Ovary (tissue), 9 donors: ENCODE measurements around the gene SLC22A12. TPM values are rescaled to one million over a fixed set of nuclear protein-coding genes. Genes with fewer than 3 reads are reported as not detected.
"Not testable (repeated sequence)": the region's sequence is repeated elsewhere in the genome, so short reads cannot be mapped to it uniquely, and the experiment has no call there.

Source experiments
- DNase-seq, 5 donors: peaks; one replicate each; pipeline ENCODE4 v3.0.0-alpha.2; 2019 to 2020
- H3K27ac ChIP-seq, 2 donors: fragments of 200-600 bp; one replicate each; pipeline versions ENCODE4 v1.5.1 to v1.8.0; 2019 to 2022
- H3K27me3 ChIP-seq: fragments of 200-600 bp; one replicate; pipeline ENCODE4 v1.8.0; 2022
- H3K36me3 ChIP-seq: fragments of 200-600 bp; sonication (generic); one replicate; pipeline ENCODE4 v1.5.1; 2019
- H3K4me1 ChIP-seq: one replicate; pipeline ENCODE4 v1.8.1; 2013; ENCODE audit warnings: mild to moderate bottlenecking, moderate library complexity; ENCODE audit not compliant: insufficient read depth
- H3K4me3 ChIP-seq: fragments of 200-600 bp; sonication (generic); one replicate; pipeline ENCODE4 v1.5.1; 2017
- H3K9me3 ChIP-seq, 2 donors: fragments of 200-600 bp in 1 of 2; sonication (generic) in 1 of 2; one replicate each; pipeline versions ENCODE4 v1.5.1 to v1.8.1; 2013 to 2019; ENCODE audit warnings: mild to moderate bottlenecking in 1 of 2, moderate library complexity in 1 of 2
- EP300 ChIP-seq: sonication (generic); formaldehyde crosslinking; IDR thresholded peaks from one replicate; pipeline ENCODE4 v1.6.1; 2017; ENCODE audit warnings: antibody characterized with exemption
- POLR2A ChIP-seq: fragments of 450-650 bp; IDR thresholded peaks from one replicate; pipeline ENCODE4 v1.6.1; 2017; ENCODE audit warnings: antibody characterized with exemption, mild to moderate bottlenecking, moderate library complexity
- WGBS, 3 donors: extraction: QIAGEN DNeasy Blood & Tissue Kit in 1 of 3; methylation state at CpG; one replicate each; pipeline versions ENCODE4 v1.1.5 to v1.1.7; 2013 to 2017; 5-methylcytosine and 5-hydroxymethylcytosine counted together
- intact Hi-C, 4 donors: fragments of 100-400 bp; cut with DNase I; formaldehyde crosslinking; loops; one replicate each; pipeline versions ENCODE4 v1.11.0 to v1.15.1; 2022 to 2023
- polyA plus RNA-seq, 2 donors: library from polyadenylated mRNA; stranded (reverse); fragments of 200-250 nt in 1 of 2; fragments of 350-450 nt in 1 of 2; fragmentation: Illumina TruSeq in 1 of 2; extraction: RNeasy Lipid Tissue Mini Kit (QIAGEN cat#74804) in 1 of 2; gene quantifications; one replicate each; pipeline ENCODE4 v1.2.3, GENCODE V29; 2013 to 2014
- total RNA-seq, 7 donors: library from RNA; depleted of rRNA in 2 of 7; stranded (reverse); fragments of >200 nt in 2 of 7; fragmentation: NEBNext Ultra II Directional in 3 of 7; extraction: Animal tissue kit (Norgen Biotek cat#: 25700) in 3 of 7; gene quantifications; one replicate each; pipeline versions ENCODE4 v1.1.0 to v1.2.4, GENCODE V29; 2016 to 2023
- TF ChIP-seq, protein P1 (sequence below), 3 donors: fragments of 450-650 bp in 2 of 3; fragments of 200-600 bp in 1 of 3; IDR thresholded peaks; one replicate each; pipeline versions ENCODE4 v1.5.1 to v1.8.0; 2016 to 2022; ENCODE audit warnings: antibody characterized with exemption in 3 of 3, mild to moderate bottlenecking in 1 of 3
- donor health status: DM: no; HTN: no; CAD: no; lungs with moderate emphysema.
- donor health status: DM: no; HTN: no; CAD: no.
- donor health status: Bipolar disorder and iron deficiency.
- donor health status: DM: yes; HTN: yes; CAD: no.
- donor health status: DM: no; HTN: no; CAD: no.
- donor health status: DM: yes; HTN: yes; CAD: no.

SLC22A12 gene
- total and polyA plus RNA-seq, 9 donors, result not detected

DNA sequence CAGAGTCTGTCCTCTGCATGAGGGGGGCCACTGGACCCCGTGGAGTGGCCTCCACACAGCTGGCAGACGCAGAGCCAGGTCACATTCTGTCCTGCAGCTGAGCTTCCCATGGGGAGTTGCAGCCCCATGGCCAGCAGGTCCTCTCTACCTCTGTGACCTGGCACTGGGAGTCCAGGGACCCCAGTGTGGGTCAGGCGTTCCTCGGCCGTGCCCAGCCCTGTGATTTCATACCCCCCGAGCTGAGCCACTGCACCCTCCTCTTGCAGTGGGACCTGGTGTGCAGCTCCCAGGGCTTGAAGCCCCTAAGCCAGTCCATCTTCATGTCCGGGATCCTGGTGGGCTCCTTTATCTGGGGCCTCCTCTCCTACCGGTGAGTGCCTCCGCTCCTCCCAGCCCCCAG is 32.2 kb upstream of the SLC22A12 start:
- Histone ChIP-seq H3K4me3 (no peak overlapping the region), H3K9me3 (no peaks in the 10 kb centered on the region), H3K27ac (no peak overlapping the region), H3K36me3 (no peaks in the 10 kb centered on the region), H3K4me1 (peaks cover 17% of the 10 kb centered on the region), H3K27me3 (no peaks in the 10 kb centered on the region)
- intact Hi-C loops, result no loop called here
- 84 to 90% (median 86%) methylated on average over 9 of the region's 9 CpGs for WGBS, 3 donors
- TF ChIP-seq, protein P1, sequence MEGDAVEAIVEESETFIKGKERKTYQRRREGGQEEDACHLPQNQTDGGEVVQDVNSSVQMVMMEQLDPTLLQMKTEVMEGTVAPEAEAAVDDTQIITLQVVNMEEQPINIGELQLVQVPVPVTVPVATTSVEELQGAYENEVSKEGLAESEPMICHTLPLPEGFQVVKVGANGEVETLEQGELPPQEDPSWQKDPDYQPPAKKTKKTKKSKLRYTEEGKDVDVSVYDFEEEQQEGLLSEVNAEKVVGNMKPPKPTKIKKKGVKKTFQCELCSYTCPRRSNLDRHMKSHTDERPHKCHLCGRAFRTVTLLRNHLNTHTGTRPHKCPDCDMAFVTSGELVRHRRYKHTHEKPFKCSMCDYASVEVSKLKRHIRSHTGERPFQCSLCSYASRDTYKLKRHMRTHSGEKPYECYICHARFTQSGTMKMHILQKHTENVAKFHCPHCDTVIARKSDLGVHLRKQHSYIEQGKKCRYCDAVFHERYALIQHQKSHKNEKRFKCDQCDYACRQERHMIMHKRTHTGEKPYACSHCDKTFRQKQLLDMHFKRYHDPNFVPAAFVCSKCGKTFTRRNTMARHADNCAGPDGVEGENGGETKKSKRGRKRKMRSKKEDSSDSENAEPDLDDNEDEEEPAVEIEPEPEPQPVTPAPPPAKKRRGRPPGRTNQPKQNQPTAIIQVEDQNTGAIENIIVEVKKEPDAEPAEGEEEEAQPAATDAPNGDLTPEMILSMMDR (IDR thresholded peaks at IDR 0.05), result no peak
- TF ChIP-seq EP300, result no peak
- TF ChIP-seq POLR2A, result no peak
- no peak for DNase-seq

DNA sequence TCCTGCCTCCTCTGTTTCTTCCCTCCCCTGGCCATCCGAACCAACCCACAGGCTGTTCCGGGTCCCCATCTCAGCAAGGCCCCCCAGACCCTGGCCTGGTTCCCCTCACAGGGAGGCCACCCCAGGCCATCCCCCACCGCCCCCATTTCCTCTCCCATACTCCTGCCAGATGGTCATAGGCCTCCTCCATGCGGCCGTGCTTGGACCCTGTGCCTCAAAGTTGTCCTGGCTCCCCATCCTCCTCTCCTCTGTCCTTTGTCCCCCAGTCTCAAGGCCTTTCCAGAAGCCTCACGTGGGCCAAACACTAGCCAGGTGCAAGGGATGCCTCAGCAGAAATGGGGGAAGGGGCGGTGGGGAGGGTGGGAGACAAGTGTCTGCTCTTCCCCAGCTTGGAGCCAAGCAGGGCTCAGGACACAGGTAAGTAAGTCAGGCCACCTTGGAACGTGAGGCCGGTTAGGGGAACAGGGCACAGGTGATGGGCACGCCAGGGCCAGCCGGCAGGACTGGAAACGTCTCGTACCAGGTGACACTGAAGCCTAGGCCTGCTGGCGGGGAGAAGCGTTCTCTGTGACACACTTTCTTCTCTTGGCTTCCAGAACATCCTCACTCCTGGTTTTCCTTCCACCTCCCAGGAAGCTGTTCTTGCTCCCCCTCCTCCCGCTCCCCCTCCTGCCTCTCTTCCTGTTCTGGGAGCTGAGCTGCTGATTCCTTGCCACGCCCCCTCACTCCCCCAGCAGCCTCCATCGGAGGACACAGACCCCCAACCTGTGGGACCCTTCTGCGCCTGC is 31.5 kb upstream of the SLC22A12 start:
- DNase-seq, result no peak
- intact Hi-C loops, result no loop called here
- Histone ChIP-seq H3K27ac (no peak overlapping the region), H3K4me1 (peaks cover 10% of the 10 kb centered on the region), H3K36me3 (no peaks in the 10 kb centered on the region), H3K4me3 (no peak overlapping the region), H3K27me3 (no peaks in the 10 kb centered on the region), H3K9me3 (no peaks in the 10 kb centered on the region)
- WGBS, 3 donors, result 66 to 74% (median 69%) methylated on average over 17 to 19 of the region's 19 CpGs
- TF ChIP-seq EP300 (no peak), POLR2A (no peak)
- TF ChIP-seq, protein P1 (IDR thresholded peaks at IDR 0.05), result no peak

DNA sequence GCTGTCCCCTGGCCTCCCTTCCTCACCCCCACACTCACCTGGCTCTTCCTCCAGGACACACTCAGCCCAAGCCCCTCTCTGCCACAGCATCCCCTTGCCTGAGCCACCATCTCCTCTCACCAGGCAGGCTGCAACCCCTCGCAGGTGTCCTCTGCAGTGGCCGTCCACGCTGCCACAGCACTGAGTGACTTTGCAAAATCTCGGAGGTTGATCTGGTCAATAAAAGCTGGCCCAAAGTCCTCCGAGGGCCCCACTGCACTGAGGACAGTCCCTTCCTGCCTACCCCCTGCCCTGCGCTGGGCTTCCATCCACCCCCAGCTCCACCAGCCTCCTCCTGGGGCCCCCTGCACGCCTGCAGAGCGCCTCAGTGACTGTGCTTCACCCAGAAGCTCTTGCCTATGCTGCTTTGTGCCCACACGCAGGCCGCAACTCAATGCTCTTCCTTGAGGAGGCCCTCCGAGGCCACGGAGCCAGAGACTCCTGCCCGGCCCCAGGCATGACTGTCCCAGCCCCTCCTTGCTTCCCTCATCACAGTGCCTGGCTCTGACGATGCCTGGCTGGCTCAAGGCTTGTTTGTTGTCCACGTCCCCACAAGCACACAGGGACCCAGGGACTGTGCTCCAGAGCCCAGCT is 30.8 kb upstream of the SLC22A12 start:
- Histone ChIP-seq H3K27ac (no peak overlapping the region), H3K4me3 (no peak overlapping the region), H3K27me3 (no peaks in the 10 kb centered on the region), H3K36me3 (no peaks in the 10 kb centered on the region), H3K9me3 (no peaks in the 10 kb centered on the region), H3K4me1 (peaks cover 4% of the 10 kb centered on the region)
- DNase-seq, result no peak
- WGBS, 3 donors, result 81 to 86% (median 82%) methylated on average over 15 of the region's 15 CpGs
- intact Hi-C loops, result no loop called here
- TF ChIP-seq POLR2A (no peak), EP300 (no peak)
- TF ChIP-seq, protein P1 (IDR thresholded peaks at IDR 0.05), result no peak

DNA sequence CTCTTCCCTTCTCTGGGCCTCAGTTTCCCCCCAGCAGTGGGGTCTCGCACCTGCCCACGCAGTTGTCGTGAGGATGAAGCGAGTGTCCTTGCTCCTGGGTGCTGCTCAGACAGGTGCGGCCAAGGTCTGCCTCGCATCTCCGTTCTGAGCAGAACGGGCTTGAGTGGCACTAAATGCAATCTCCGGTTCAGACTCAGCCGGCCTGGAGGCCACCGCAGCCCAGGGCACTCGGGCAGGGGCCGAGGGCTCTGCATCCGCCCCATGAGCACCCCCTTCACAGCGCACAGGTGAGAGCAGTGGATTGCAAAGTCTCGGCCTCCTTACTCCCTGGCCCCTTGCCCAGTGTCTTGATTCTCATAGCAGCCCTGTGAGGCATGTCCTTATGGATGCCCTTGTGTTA is 30.1 kb upstream of the SLC22A12 start:
- DNase-seq, result no peak
- WGBS, 3 donors, result 83 to 92% (median 88%) methylated on average over 16 of the region's 16 CpGs
- Histone ChIP-seq H3K36me3 (no peaks in the 10 kb centered on the region), H3K27ac (no peak overlapping the region), H3K9me3 (no peaks in the 10 kb centered on the region), H3K27me3 (no peaks in the 10 kb centered on the region), H3K4me3 (no peak overlapping the region), H3K4me1 (no peaks in the 10 kb centered on the region)
- intact Hi-C loops, result no loop called here
- TF ChIP-seq, protein P1 (IDR thresholded peaks at IDR 0.05), result no peak

DNA sequence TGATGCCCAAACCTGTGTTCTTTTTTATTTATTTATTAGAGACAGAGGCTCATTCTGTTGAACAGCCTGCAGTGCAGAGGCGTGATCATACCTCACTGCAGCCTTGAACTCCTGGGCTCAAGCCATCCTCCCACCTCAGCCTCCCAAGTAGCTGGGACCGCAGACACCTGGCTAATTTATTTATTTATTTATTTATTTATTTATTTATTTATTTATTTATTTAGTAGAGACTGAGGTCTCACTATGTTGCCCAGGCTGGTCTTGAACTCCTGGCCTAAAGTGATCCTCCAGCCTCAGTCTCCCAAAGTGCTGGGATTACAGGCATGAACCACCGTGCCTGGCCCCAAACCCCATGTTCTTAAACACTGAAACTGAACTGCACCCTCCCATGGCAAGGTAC is 29.6 kb upstream of the SLC22A12 start:
- WGBS, 3 donors, result 71 to 89% (median 81%) methylated on average over 3 of the region's 3 CpGs
- not testable (repeated sequence) for H3K36me3 ChIP-seq

More for the DNA sequence above, 29.6 kb upstream of the SLC22A12 start:
- DNase-seq, H3K27ac ChIP-seq, H3K4me1 ChIP-seq, H3K9me3 ChIP-seq, H3K4me3 ChIP-seq, intact Hi-C loops, H3K27me3 ChIP-seq: not testable (repeated sequence)
